ENCODE measurements around the gene KRT8. TPM values are rescaled to one million over a fixed set of nuclear protein-coding genes. Genes with fewer than 3 reads are reported as not detected.

The KRT8 gene
- total and polyA plus RNA-seq, 9 donors, result 1.1 to 56.7 (median 4.4) TPM

GRCh38 chr12:52925717-52926595 is 21.1 kb upstream of the KRT8 start:
- WGBS (ENCODE audit: insufficient coverage), result 45% methylated on average over 5 of the region's 7 CpGs
- Histone ChIP-seq H3K9me3 (replicated peaks; ENCODE audit: control insufficient read depth, low read depth, low read length) (no peaks in the 10 kb centered on the region), H3K27ac (ENCODE audit: low read length) (no peak overlapping the region), H3K27me3 (ENCODE audit: control insufficient read depth, insufficient read depth, low read length) (peaks cover 3% of the 10 kb centered on the region), H3K36me3 (ENCODE audit: control insufficient read depth, insufficient read depth, low read length) (no peaks in the 10 kb centered on the region), H3K4me1 (ENCODE audit: control insufficient read depth, insufficient read depth, low read length) (peaks cover 24% of the 10 kb centered on the region), H3K4me3 (ENCODE audit: low read length) (no peak overlapping the region)
- no peak for DNase-seq

GRCh38 chr12:52924764-52925716 is 20.2 kb upstream of the KRT8 start:
- 75% methylated on average over 5 of the region's 11 CpGs for WGBS (ENCODE audit: insufficient coverage)
- Histone ChIP-seq H3K27me3 (ENCODE audit: control insufficient read depth, insufficient read depth, low read length) (peaks cover 3% of the 10 kb centered on the region), H3K9me3 (replicated peaks; ENCODE audit: control insufficient read depth, low read depth, low read length) (no peaks in the 10 kb centered on the region), H3K36me3 (ENCODE audit: control insufficient read depth, insufficient read depth, low read length) (no peaks in the 10 kb centered on the region), H3K27ac (ENCODE audit: low read length) (no peak overlapping the region), H3K4me1 (ENCODE audit: control insufficient read depth, insufficient read depth, low read length) (peaks cover 24% of the 10 kb centered on the region), H3K4me3 (ENCODE audit: low read length) (no peak overlapping the region)
- no peak for DNase-seq

GRCh38 chr12:52921488-52922165 is 16.8 kb upstream of the KRT8 start:
- WGBS (ENCODE audit: insufficient coverage), result no CpG with 5 or more reads among the region's 1 CpG
- H3K27ac ChIP-seq (ENCODE audit: low read length), result no peak overlapping the region
- H3K27me3 ChIP-seq (ENCODE audit: control insufficient read depth, insufficient read depth, low read length), result no peaks in the 10 kb centered on the region

GRCh38 chr12:52920937-52921336 is 16.1 kb upstream of the KRT8 start:
- no peak for DNase-seq
- Histone ChIP-seq H3K4me1 (ENCODE audit: control insufficient read depth, insufficient read depth, low read length) (peaks cover 9% of the 10 kb centered on the region), H3K36me3 (ENCODE audit: control insufficient read depth, insufficient read depth, low read length) (no peaks in the 10 kb centered on the region), H3K27ac (ENCODE audit: low read length) (no peak overlapping the region), H3K4me3 (ENCODE audit: low read length) (no peak overlapping the region), H3K9me3 (replicated peaks; ENCODE audit: control insufficient read depth, low read depth, low read length) (no peaks in the 10 kb centered on the region), H3K27me3 (ENCODE audit: control insufficient read depth, insufficient read depth, low read length) (peaks cover 5% of the 10 kb centered on the region)

More at GRCh38 chr12:52921488-52922165, 16.8 kb upstream of the KRT8 start:
- Histone ChIP-seq H3K4me1 (ENCODE audit: control insufficient read depth, insufficient read depth, low read length) (peaks cover 12% of the 10 kb centered on the region), H3K9me3 (replicated peaks; ENCODE audit: control insufficient read depth, low read depth, low read length) (no peaks in the 10 kb centered on the region), H3K36me3 (ENCODE audit: control insufficient read depth, insufficient read depth, low read length) (no peaks in the 10 kb centered on the region), H3K4me3 (ENCODE audit: low read length) (no peak overlapping the region)
- DNase-seq, result no peak

- no peak overlapping the region for H3K4me3 ChIP-seq (ENCODE audit: low read length)
- no peak for DNase-seq
- WGBS (ENCODE audit: insufficient coverage), result no CpG with 5 or more reads among the region's 2 CpGs
- H3K27me3 ChIP-seq (ENCODE audit: control insufficient read depth, insufficient read depth, low read length), result peaks cover 5% of the 10 kb centered on the region
- H3K36me3 ChIP-seq (ENCODE audit: control insufficient read depth, insufficient read depth, low read length), result no peaks in the 10 kb centered on the region
- H3K27ac ChIP-seq (ENCODE audit: low read length), result no peak overlapping the region
- H3K4me1 ChIP-seq (ENCODE audit: control insufficient read depth, insufficient read depth, low read length), result no peaks in the 10 kb centered on the region
- H3K9me3 ChIP-seq (replicated peaks; ENCODE audit: control insufficient read depth, low read depth, low read length), result no peaks in the 10 kb centered on the region
These were observed 13.9 kb upstream of the KRT8 start for GRCh38 chr12:52918784-52919183.

GRCh38 chr12:52918351-52918750 is 13.5 kb upstream of the KRT8 start:
- H3K27ac ChIP-seq (ENCODE audit: low read length), result no peak overlapping the region
- H3K4me1 ChIP-seq (ENCODE audit: control insufficient read depth, insufficient read depth, low read length), result no peaks in the 10 kb centered on the region
- H3K27me3 ChIP-seq (ENCODE audit: control insufficient read depth, insufficient read depth, low read length), result peaks cover 5% of the 10 kb centered on the region
- no peak for DNase-seq
- 83% methylated on average over 8 of the region's 8 CpGs for WGBS (ENCODE audit: insufficient coverage)
- H3K4me3 ChIP-seq (ENCODE audit: low read length), result no peak overlapping the region
- H3K9me3 ChIP-seq (replicated peaks; ENCODE audit: control insufficient read depth, low read depth, low read length), result no peaks in the 10 kb centered on the region
- no peaks in the 10 kb centered on the region for H3K36me3 ChIP-seq (ENCODE audit: control insufficient read depth, insufficient read depth, low read length)

GRCh38 chr12:52917800-52918199 is 12.9 kb upstream of the KRT8 start:
- WGBS (ENCODE audit: insufficient coverage), result 100% methylated on average over 1 of the region's 1 CpG

GRCh38 chr12:52916216-52916615 is 11.3 kb upstream of the KRT8 start:
- Histone ChIP-seq H3K36me3 (ENCODE audit: control insufficient read depth, insufficient read depth, low read length) (no peaks in the 10 kb centered on the region), H3K27ac (ENCODE audit: low read length) (no peak overlapping the region)
- 65% methylated on average over 3 of the region's 3 CpGs for WGBS (ENCODE audit: insufficient coverage)

More at GRCh38 chr12:52917800-52918199, 12.9 kb upstream of the KRT8 start:
- no peaks in the 10 kb centered on the region for H3K4me1 ChIP-seq (ENCODE audit: control insufficient read depth, insufficient read depth, low read length)
- H3K9me3 ChIP-seq (replicated peaks; ENCODE audit: control insufficient read depth, low read depth, low read length), result no peaks in the 10 kb centered on the region
- no peak overlapping the region for H3K27ac ChIP-seq (ENCODE audit: low read length)
- peaks cover 5% of the 10 kb centered on the region for H3K27me3 ChIP-seq (ENCODE audit: control insufficient read depth, insufficient read depth, low read length)
- no peak for DNase-seq
- H3K4me3 ChIP-seq (ENCODE audit: low read length), result no peak overlapping the region
- H3K36me3 ChIP-seq (ENCODE audit: control insufficient read depth, insufficient read depth, low read length), result no peaks in the 10 kb centered on the region

GRCh38 chr12:52915637-52916036 is 10.8 kb upstream of the KRT8 start:
- no peaks in the 10 kb centered on the region for H3K9me3 ChIP-seq (replicated peaks; ENCODE audit: control insufficient read depth, low read depth, low read length)
- no peak overlapping the region for H3K4me3 ChIP-seq (ENCODE audit: low read length)
- H3K27me3 ChIP-seq (ENCODE audit: control insufficient read depth, insufficient read depth, low read length), result peaks cover 5% of the 10 kb centered on the region
- no peaks in the 10 kb centered on the region for H3K36me3 ChIP-seq (ENCODE audit: control insufficient read depth, insufficient read depth, low read length)
- no peaks in the 10 kb centered on the region for H3K4me1 ChIP-seq (ENCODE audit: control insufficient read depth, insufficient read depth, low read length)
- no CpG with 5 or more reads among the region's 5 CpGs for WGBS (ENCODE audit: insufficient coverage)
- DNase-seq, result no peak
- H3K27ac ChIP-seq (ENCODE audit: low read length), result no peak overlapping the region

More at GRCh38 chr12:52916216-52916615, 11.3 kb upstream of the KRT8 start:
- DNase-seq, result no peak
- peaks cover 5% of the 10 kb centered on the region for H3K27me3 ChIP-seq (ENCODE audit: control insufficient read depth, insufficient read depth, low read length)
- H3K4me1 ChIP-seq (ENCODE audit: control insufficient read depth, insufficient read depth, low read length), result no peaks in the 10 kb centered on the region
- H3K9me3 ChIP-seq (replicated peaks; ENCODE audit: control insufficient read depth, low read depth, low read length), result no peaks in the 10 kb centered on the region
- H3K4me3 ChIP-seq (ENCODE audit: low read length), result no peak overlapping the region

Measured in muscle of leg (tissue), 11 donors.